ENCODE results near the gene UST. TPM values are rescaled to one million over a fixed set of nuclear protein-coding genes. Genes with fewer than 3 reads are reported as not detected.

The UST gene
- total RNA-seq, 1 donor from 2014 or later, result 33.3 TPM

GRCh38 chr6:148745926-148746325 lies 904 bp upstream of the UST start:
- Histone ChIP-seq H3K27ac (no peak overlapping the region), H3K27me3 (no peaks in the 10 kb centered on the region), H3K4me3 (peak overlapping the region; percentile 93), H3F3A (ENCODE audit: low read depth) (peaks cover 11% of the 10 kb centered on the region), H2AFZ (replicated peaks) (peak overlapping the region; percentile 92), H3K79me2 (ENCODE audit: low read depth) (peaks cover 38% of the 10 kb centered on the region), H3K9ac (no peak overlapping the region), H3K4me1 (peaks cover 21% of the 10 kb centered on the region), H3K4me2 (peak overlapping the region; percentile 92), H3K36me3 (no peaks in the 10 kb centered on the region), H4K20me1 (ENCODE audit: low read depth) (peaks cover 32% of the 10 kb centered on the region), H3K9me3 (ENCODE audit: low read depth) (no peaks in the 10 kb centered on the region)
- H3K27ac Mint-ChIP-seq, result peak overlapping the region; percentile 94
- H3K4me1 Mint-ChIP-seq, result peaks cover 47% of the 10 kb centered on the region
- no peak for DNase-seq (ENCODE audit: low spot score)
- peak overlapping the region; percentile 96 for H3K4me3 Mint-ChIP-seq
- H3K36me3 Mint-ChIP-seq, result peaks cover 9% of the 10 kb centered on the region
- TF ChIP-seq EZH2phosphoT487 (IDR thresholded peaks at IDR 0.05) (no peak), CTCF (IDR thresholded peaks at IDR 0.05) (no peak), EZH2 (IDR thresholded peaks at IDR 0.05) (no peak)
- H3K27me3 Mint-ChIP-seq (ENCODE audit: insufficient read depth, low read depth), result peaks cover 3% of the 10 kb centered on the region
- H3K9me3 Mint-ChIP-seq, result no peaks in the 10 kb centered on the region

- peak overlapping the region; percentile 42 for H2AFZ ChIP-seq (replicated peaks)
- H3K4me3 Mint-ChIP-seq, result peak overlapping the region; percentile 96
Observed at GRCh38 chr6:148747145-148747470, 278 bp downstream of the UST start.

GRCh38 chr6:148747471-148748165 lies 788 bp downstream of the UST start:
- TF ChIP-seq EZH2phosphoT487 (IDR thresholded peaks at IDR 0.05) (no peak), CTCF (IDR thresholded peaks at IDR 0.05) (peak; percentile 33)
- Mint-ChIP-seq H3K9me3 (no peaks in the 10 kb centered on the region), H3K4me1 (peaks cover 45% of the 10 kb centered on the region), H3K36me3 (peaks cover 16% of the 10 kb centered on the region), H3K27me3 (ENCODE audit: insufficient read depth, low read depth) (peaks cover 3% of the 10 kb centered on the region), H3K27ac (no peak overlapping the region), H3K4me3 (peak overlapping the region; percentile 94)
- Histone ChIP-seq H4K20me1 (ENCODE audit: low read depth) (peaks cover 45% of the 10 kb centered on the region), H3K27me3 (no peaks in the 10 kb centered on the region), H3K79me2 (ENCODE audit: low read depth) (peaks cover 54% of the 10 kb centered on the region), H3F3A (ENCODE audit: low read depth) (peaks cover 11% of the 10 kb centered on the region), H2AFZ (replicated peaks) (peak overlapping the region; percentile 42), H3K9ac (peak overlapping the region; percentile 31), H3K27ac (peak overlapping the region; percentile 15), H3K4me1 (peaks cover 21% of the 10 kb centered on the region), H3K36me3 (no peaks in the 10 kb centered on the region), H3K4me2 (peak overlapping the region; percentile 92), H3K9me3 (ENCODE audit: low read depth) (no peaks in the 10 kb centered on the region), H3K4me3 (peak overlapping the region; percentile 93)
- peak; percentile 84 for DNase-seq (ENCODE audit: low spot score)

More at GRCh38 chr6:148747145-148747470, 278 bp downstream of the UST start:
- peak overlapping the region; percentile 31 for H3K9ac ChIP-seq
- Mint-ChIP-seq H3K27me3 (ENCODE audit: insufficient read depth, low read depth) (peaks cover 3% of the 10 kb centered on the region), H3K9me3 (no peaks in the 10 kb centered on the region), H3K27ac (no peak overlapping the region), H3K36me3 (peaks cover 12% of the 10 kb centered on the region), H3K4me1 (peaks cover 45% of the 10 kb centered on the region)
- H4K20me1 ChIP-seq (ENCODE audit: low read depth), result peaks cover 41% of the 10 kb centered on the region
- H3K4me2 ChIP-seq, result peak overlapping the region; percentile 92
- TF ChIP-seq EZH2phosphoT487 (IDR thresholded peaks at IDR 0.05) (no peak), EZH2 (IDR thresholded peaks at IDR 0.05) (no peak)
- no peaks in the 10 kb centered on the region for H3K9me3 ChIP-seq (ENCODE audit: low read depth)
- peak overlapping the region; percentile 15 for H3K27ac ChIP-seq
- DNase-seq (ENCODE audit: low spot score), result no peak
- H3K79me2 ChIP-seq (ENCODE audit: low read depth), result peaks cover 49% of the 10 kb centered on the region
- no peaks in the 10 kb centered on the region for H3K27me3 ChIP-seq
- H3F3A ChIP-seq (ENCODE audit: low read depth), result peaks cover 11% of the 10 kb centered on the region
- peaks cover 21% of the 10 kb centered on the region for H3K4me1 ChIP-seq
- peak overlapping the region; percentile 93 for H3K4me3 ChIP-seq
- no peaks in the 10 kb centered on the region for H3K36me3 ChIP-seq

- Histone ChIP-seq H3K9ac (no peak overlapping the region), H3K4me2 (peak overlapping the region; percentile 92), H3K27me3 (no peaks in the 10 kb centered on the region), H3K9me3 (ENCODE audit: low read depth) (no peaks in the 10 kb centered on the region), H2AFZ (replicated peaks) (no peak overlapping the region), H3K4me1 (peaks cover 21% of the 10 kb centered on the region), H3K36me3 (no peaks in the 10 kb centered on the region), H3K27ac (no peak overlapping the region), H3F3A (ENCODE audit: low read depth) (peaks cover 11% of the 10 kb centered on the region), H3K4me3 (no peak overlapping the region), H4K20me1 (ENCODE audit: low read depth) (peaks cover 47% of the 10 kb centered on the region), H3K79me2 (ENCODE audit: low read depth) (peaks cover 75% of the 10 kb centered on the region)
- Mint-ChIP-seq H3K27me3 (ENCODE audit: insufficient read depth, low read depth) (peaks cover 3% of the 10 kb centered on the region), H3K4me3 (peak overlapping the region; percentile 94), H3K36me3 (peaks cover 25% of the 10 kb centered on the region), H3K4me1 (peaks cover 39% of the 10 kb centered on the region), H3K9me3 (peaks cover 8% of the 10 kb centered on the region), H3K27ac (no peak overlapping the region)
- TF ChIP-seq EZH2 (IDR thresholded peaks at IDR 0.05) (no peak), CTCF (IDR thresholded peaks at IDR 0.05) (no peak), EZH2phosphoT487 (IDR thresholded peaks at IDR 0.05) (no peak)
- DNase-seq (ENCODE audit: low spot score), result no peak
Observed at GRCh38 chr6:148749674-148750073, 2.8 kb downstream of the UST start.
